Coronary artery (tissue), 2 donors: ENCODE results near the gene SPINK13.
"Not testable (repeated sequence)": the region's sequence is repeated elsewhere in the genome, so short reads cannot be mapped to it uniquely, and the experiment has no call there.

Experiments
- DNase-seq: peaks from one replicate; pipeline ENCODE4 v3.0.0-alpha.2; 2017; ENCODE audit warnings: low spot score
- H3K27ac ChIP-seq, 2 donors: fragments of 200-600 bp; sonication (generic); one replicate each; pipeline ENCODE4 v1.5.1; 2016 to 2019
- H3K4me3 ChIP-seq: fragments of 200-600 bp; sonication (generic); 2 replicates; pipeline ENCODE4 v1.5.1; 2016; ENCODE audit warnings: mild to moderate bottlenecking, moderate library complexity
- TF ChIP-seq, protein P1 (sequence below): fragments of 200-600 bp; sonication (generic); IDR thresholded peaks from one replicate; pipeline ENCODE4 v1.5.1; 2019; ENCODE audit warnings: antibody characterized with exemption

SPINK13 gene

DNA sequence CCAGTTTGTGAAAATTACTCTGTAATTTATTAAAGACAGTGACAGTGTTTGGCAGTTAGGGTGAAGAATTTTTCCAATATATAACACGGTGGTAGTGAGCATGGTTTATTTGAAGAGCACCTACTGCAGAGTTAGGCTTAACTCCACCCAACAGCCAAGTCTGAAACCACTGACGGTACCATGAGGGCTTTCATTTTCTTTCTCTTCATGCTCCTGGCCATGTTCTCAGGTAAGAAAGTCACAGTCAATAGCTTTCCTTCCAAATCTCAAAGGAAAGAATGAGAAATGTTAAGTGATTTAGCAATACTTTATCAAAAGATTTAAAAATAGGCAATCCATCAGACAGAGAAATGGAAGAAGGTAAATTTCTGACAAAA is 30.2 kb upstream of the SPINK13 start, which contains the start of gene MARCOL:
Gene MARCOL, plus strand, starts transcription at position 108 of the 377 bp plus-strand sequence. Its CDS starts 73 bp downstream, at position 181.
- TF ChIP-seq, protein P1, sequence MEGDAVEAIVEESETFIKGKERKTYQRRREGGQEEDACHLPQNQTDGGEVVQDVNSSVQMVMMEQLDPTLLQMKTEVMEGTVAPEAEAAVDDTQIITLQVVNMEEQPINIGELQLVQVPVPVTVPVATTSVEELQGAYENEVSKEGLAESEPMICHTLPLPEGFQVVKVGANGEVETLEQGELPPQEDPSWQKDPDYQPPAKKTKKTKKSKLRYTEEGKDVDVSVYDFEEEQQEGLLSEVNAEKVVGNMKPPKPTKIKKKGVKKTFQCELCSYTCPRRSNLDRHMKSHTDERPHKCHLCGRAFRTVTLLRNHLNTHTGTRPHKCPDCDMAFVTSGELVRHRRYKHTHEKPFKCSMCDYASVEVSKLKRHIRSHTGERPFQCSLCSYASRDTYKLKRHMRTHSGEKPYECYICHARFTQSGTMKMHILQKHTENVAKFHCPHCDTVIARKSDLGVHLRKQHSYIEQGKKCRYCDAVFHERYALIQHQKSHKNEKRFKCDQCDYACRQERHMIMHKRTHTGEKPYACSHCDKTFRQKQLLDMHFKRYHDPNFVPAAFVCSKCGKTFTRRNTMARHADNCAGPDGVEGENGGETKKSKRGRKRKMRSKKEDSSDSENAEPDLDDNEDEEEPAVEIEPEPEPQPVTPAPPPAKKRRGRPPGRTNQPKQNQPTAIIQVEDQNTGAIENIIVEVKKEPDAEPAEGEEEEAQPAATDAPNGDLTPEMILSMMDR: no peak
- Histone ChIP-seq H3K27ac (no peak within 1 kb of the TSS), H3K4me3 (no peak within 1 kb of the TSS)
- no peak for DNase-seq

DNA sequence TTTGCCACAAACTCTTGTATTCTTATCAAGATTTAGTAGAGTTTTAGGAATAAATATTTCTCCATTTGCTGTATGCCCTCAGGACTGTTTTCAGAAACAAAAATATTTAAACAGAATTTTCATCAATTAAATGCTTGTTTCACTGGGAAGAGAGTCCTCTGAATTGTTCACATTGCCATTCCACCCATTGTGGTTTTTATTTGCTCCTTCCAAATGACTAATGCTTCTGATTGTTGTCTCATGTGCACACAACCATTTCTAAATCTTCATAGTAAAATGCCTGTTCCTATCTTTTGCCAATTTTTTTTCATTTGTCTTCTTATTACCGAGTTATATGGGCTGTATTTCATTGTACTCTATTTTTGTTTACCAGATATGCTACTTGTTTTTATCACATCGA is 19.7 kb upstream of the SPINK13 start:
- TF ChIP-seq, protein P1: no peak
- no peak for DNase-seq
- no peak overlapping the region for H3K4me3 ChIP-seq
- no peak overlapping the region for H3K27ac ChIP-seq

GRCh38 chr5:148255456-148255855 is 13.1 kb upstream of the SPINK13 start:
- TF ChIP-seq, protein P1: no peak
- no peak for DNase-seq
- Histone ChIP-seq H3K4me3 (no peak overlapping the region), H3K27ac (no peak overlapping the region)

- DNase-seq: no peak
- TF ChIP-seq, protein P1: no peak
- no peak overlapping the region for H3K4me3 ChIP-seq
- no peak overlapping the region for H3K27ac ChIP-seq
These were observed 9.3 kb upstream of the SPINK13 start for GRCh38 chr5:148259288-148259687.

DNA sequence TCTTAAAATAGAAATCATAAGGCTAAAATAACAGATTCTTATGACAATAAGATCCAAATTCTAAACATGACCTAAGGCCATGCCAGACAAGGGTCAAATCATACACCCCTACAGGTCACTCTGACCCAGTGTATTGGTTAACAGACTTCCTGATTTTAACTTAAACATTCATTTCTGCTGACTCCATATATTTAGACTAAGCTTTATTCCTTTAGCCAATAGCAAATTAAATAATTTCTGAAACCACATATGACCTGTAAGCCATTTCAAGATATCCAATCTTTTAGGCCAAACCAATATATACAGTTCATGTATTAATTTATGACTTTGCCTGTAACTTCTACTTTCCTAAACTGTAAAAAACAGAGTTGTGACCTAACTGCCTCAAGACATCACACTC is 7.4 kb upstream of the SPINK13 start:
- no peak overlapping the region for H3K27ac ChIP-seq
- no peak for DNase-seq
- no peak overlapping the region for H3K4me3 ChIP-seq
- TF ChIP-seq, protein P1: no peak

- DNase-seq: no peak
- TF ChIP-seq, protein P1: no peak
- Histone ChIP-seq H3K27ac (no peak overlapping the region), H3K4me3 (no peak overlapping the region)
These were observed 632 bp upstream of the SPINK13 start for GRCh38 chr5:148267962-148268361.

DNA sequence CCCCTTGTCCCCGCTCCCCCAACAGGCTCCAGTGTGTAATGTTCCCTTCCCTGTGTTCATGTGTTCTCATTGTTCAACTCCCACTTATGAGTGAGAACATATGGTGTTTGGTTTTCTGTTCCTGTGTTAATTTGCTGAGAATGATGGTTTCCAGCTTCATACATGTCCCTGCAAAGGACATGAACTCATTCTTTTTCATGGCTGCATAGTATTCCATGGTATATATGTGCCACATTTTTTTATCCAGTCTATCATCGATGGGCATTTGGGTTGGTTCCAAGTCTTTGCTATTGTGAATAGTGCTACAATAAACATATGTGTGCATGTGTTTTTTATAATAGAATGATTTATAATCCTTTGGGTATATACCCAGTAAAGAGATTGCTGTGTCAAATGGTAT is 6.5 kb downstream of the SPINK13 start:
- not testable (repeated sequence) for H3K27ac ChIP-seq, H3K4me3 ChIP-seq

GRCh38 chr5:148280893-148281292 is 12.3 kb downstream of the SPINK13 start:
- H3K27ac ChIP-seq: not testable (repeated sequence)

More for the DNA sequence above, 6.5 kb downstream of the SPINK13 start:
- DNase-seq: not testable (repeated sequence)

DNA sequence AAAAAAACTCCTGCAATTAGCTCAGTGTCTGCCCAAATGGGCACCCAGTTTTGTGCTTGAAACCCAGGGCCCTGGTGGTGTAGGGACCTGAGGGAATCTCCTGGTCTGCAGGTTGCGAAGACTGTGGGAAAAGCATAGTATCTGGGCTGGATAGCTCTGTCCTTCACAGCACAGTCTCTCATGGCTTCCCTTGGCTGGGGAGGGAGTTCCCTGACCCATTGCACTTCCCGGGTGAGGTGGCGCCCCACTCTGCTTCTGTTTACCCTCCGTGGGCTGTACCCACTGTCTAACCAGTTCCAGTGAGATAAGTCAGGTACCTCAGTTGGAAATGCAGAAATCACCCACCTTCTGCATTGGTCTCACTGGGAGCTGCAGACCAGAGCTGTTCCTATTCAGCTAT is 12.7 kb downstream of the SPINK13 start:
- H3K4me3 ChIP-seq, H3K27ac ChIP-seq, DNase-seq: not testable (repeated sequence)

More at GRCh38 chr5:148280893-148281292, 12.3 kb downstream of the SPINK13 start:
- DNase-seq, H3K4me3 ChIP-seq: not testable (repeated sequence)
